Measurements from ENCODE around the gene TMPRSS9.

DNA sequence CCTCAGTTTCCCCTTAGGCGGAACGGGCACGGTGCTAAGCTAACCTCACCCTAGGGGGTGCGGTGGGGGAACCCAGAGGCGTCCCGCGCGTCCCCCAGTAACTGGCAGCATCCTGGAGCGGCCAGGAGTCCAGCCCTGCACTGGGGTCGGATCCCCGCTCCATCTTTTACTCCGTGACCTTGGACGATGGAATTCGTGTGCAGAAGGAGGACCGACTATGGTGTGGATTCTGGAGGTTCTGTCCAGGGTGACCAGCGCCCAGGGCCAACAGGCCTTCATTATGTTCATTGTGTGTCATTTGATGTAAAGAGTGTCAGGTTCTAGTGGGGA, 31.0 kb upstream of the TMPRSS9 start:
- TF ChIP-seq, protein P1, sequence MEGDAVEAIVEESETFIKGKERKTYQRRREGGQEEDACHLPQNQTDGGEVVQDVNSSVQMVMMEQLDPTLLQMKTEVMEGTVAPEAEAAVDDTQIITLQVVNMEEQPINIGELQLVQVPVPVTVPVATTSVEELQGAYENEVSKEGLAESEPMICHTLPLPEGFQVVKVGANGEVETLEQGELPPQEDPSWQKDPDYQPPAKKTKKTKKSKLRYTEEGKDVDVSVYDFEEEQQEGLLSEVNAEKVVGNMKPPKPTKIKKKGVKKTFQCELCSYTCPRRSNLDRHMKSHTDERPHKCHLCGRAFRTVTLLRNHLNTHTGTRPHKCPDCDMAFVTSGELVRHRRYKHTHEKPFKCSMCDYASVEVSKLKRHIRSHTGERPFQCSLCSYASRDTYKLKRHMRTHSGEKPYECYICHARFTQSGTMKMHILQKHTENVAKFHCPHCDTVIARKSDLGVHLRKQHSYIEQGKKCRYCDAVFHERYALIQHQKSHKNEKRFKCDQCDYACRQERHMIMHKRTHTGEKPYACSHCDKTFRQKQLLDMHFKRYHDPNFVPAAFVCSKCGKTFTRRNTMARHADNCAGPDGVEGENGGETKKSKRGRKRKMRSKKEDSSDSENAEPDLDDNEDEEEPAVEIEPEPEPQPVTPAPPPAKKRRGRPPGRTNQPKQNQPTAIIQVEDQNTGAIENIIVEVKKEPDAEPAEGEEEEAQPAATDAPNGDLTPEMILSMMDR (conservative IDR thresholded peaks at IDR 0.05; ENCODE audit: low read length) = no peak
- no peak for TF ChIP-seq EZH2phosphoT487 (IDR thresholded peaks at IDR 0.05; ENCODE audit: borderline replicate concordance)
